ENCODE results near the gene FOXO3. TPM values are rescaled to one million over a fixed set of nuclear protein-coding genes. Genes with fewer than 3 reads are reported as not detected.

Gene FOXO3
- total RNA-seq, 2 experiments from 2014 or later, result 7.5 to 9.0 TPM

DNA sequence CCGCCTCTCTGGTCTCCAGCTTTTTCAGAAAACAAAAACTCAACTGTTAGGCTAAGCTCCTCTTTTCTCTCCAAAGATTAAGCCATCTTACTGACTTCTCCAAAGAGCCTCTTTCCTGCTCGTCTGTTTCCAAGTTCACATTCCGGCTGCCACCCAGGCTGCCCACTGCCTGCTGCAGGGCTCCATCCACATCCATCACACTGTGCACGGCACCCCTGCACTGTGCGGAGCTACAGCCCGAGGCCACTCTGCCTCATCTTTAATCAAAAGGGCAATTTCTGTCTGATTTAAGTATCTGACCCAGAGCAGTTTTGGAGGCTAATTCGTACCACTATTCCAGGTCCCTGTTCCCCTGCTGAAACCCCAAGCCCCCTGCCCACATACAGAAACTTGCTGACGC, 145.9 kb downstream of the FOXO3 start:
- H3K9me3 Mint-ChIP-seq, result peaks cover 10% of the 10 kb centered on the region
- intact Hi-C loops (cut with micrococcal nuclease), result no loop called here
- TF ChIP-seq, protein P1, sequence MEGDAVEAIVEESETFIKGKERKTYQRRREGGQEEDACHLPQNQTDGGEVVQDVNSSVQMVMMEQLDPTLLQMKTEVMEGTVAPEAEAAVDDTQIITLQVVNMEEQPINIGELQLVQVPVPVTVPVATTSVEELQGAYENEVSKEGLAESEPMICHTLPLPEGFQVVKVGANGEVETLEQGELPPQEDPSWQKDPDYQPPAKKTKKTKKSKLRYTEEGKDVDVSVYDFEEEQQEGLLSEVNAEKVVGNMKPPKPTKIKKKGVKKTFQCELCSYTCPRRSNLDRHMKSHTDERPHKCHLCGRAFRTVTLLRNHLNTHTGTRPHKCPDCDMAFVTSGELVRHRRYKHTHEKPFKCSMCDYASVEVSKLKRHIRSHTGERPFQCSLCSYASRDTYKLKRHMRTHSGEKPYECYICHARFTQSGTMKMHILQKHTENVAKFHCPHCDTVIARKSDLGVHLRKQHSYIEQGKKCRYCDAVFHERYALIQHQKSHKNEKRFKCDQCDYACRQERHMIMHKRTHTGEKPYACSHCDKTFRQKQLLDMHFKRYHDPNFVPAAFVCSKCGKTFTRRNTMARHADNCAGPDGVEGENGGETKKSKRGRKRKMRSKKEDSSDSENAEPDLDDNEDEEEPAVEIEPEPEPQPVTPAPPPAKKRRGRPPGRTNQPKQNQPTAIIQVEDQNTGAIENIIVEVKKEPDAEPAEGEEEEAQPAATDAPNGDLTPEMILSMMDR (IDR thresholded peaks at IDR 0.05), result no peak
- no peak overlapping the region for H3K4me3 Mint-ChIP-seq
- peaks cover 2% of the 10 kb centered on the region for H3K4me1 Mint-ChIP-seq (ENCODE audit: low read depth)
- ChIA-PET POLR2A (no interaction called here), CTCF (interaction anchor here (1.9 kb wide), 1 partner anchor 8 kb away, joined by 5 read pairs; no protein-coding TSS in a partner anchor)
- H3K36me3 Mint-ChIP-seq (ENCODE audit: low read depth), result no peaks in the 10 kb centered on the region
- DNase-seq, result no peak
- no peaks in the 10 kb centered on the region for H3K27me3 Mint-ChIP-seq
- H3K27ac Mint-ChIP-seq, result no peak overlapping the region
- no peak for ATAC-seq

DNA sequence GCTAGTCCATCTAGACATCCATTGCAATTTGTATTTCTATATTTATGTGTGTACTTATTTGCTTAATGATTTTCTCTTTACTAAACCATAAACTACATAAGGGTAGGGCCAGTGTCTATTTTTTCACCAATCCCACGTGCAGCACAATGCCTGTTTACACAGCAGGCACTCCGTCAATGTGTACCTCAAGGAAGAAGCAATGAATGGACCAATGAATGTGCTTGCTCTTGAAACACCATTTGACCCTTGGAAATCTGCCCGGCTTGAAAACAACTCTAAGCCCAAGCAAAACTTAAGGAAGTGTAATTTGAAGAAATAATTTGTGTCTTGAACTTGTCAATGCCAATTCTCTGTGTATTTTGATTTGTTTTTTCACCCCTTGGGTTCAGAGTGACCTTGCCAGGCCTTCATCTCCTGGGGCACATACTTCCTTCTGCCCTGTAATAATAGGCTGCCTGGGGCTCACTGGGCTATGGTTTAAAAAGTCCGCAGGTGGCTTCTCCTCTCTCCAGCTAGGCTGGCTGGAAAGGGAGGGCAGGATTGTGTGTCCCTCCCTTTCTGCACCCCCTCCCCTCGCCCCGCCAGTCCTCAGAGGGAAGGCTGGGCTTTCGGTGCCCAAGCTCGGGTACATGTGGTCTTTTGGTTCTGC, 146.7 kb downstream of the FOXO3 start:
- ChIA-PET CTCF (no interaction called here), POLR2A (no interaction called here)
- peaks cover 4% of the 10 kb centered on the region for H3K9me3 Mint-ChIP-seq
- no peak for DNase-seq
- H3K36me3 Mint-ChIP-seq (ENCODE audit: low read depth), result no peaks in the 10 kb centered on the region
- no peak overlapping the region for H3K27ac Mint-ChIP-seq
- intact Hi-C loops (cut with micrococcal nuclease), result no loop called here
- H3K4me3 Mint-ChIP-seq, result no peak overlapping the region
- no peak for ATAC-seq
- no peaks in the 10 kb centered on the region for H3K27me3 Mint-ChIP-seq
- TF ChIP-seq, protein P1 (IDR thresholded peaks at IDR 0.05), result no peak
- H3K4me1 Mint-ChIP-seq (ENCODE audit: low read depth), result peaks cover 2% of the 10 kb centered on the region

DNA sequence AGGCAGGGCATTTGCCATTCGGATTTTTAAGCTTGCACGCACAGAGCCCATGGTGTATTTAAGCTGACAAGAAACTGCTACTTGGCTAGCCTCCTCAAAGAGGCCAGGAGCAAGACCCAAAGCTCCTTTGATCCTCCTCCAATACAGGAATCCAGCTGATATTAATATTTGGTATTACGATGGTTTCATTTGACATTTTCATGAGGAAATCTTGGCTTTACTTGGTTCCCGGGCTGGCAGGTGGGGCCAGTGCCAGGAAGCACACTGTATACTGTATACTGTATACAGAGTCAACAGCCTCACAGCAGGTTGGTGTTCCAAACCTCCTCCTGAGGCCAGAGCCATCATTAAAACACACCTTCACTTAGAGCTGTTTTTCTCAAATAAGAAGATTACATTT, 149.3 kb downstream of the FOXO3 start:
- ChIA-PET POLR2A (no interaction called here), CTCF (no interaction called here)
- Mint-ChIP-seq H3K9me3 (no peaks in the 10 kb centered on the region), H3K4me3 (no peak overlapping the region), H3K36me3 (ENCODE audit: low read depth) (no peaks in the 10 kb centered on the region), H3K4me1 (ENCODE audit: low read depth) (peaks cover 6% of the 10 kb centered on the region), H3K27me3 (no peaks in the 10 kb centered on the region), H3K27ac (no peak overlapping the region)
- intact Hi-C loops (cut with micrococcal nuclease), result no loop called here
- TF ChIP-seq, protein P1 (IDR thresholded peaks at IDR 0.05), result no peak
- ATAC-seq (no peak), DNase-seq (no peak)

DNA sequence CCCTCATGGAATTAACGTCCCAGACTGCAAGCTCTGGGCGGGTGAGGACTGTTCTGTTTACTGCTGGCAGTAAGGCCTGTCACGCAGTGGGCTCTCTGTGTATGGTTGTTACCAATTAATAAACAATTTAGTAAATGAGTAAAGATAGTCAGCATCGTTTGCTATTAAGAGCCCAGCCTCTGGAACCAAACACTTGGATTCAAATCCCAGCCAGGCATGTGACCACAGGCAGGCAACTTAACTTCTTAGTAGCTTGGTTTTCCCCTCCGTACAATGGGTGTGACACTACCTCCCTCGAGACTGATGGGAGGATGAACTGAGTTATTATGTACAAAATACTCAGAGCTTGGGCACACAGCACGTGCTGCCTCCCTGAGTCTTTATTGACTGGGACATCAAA, 149.8 kb downstream of the FOXO3 start:
- CTCF ChIA-PET, result no interaction called here
- POLR2A ChIA-PET, result no interaction called here
- H3K36me3 Mint-ChIP-seq (ENCODE audit: low read depth), result no peaks in the 10 kb centered on the region
- intact Hi-C loops (cut with micrococcal nuclease), result no loop called here
- no peaks in the 10 kb centered on the region for H3K27me3 Mint-ChIP-seq
- no peak overlapping the region for H3K27ac Mint-ChIP-seq
- TF ChIP-seq, protein P1 (IDR thresholded peaks at IDR 0.05), result no peak
- no peaks in the 10 kb centered on the region for H3K9me3 Mint-ChIP-seq
- peaks cover 6% of the 10 kb centered on the region for H3K4me1 Mint-ChIP-seq (ENCODE audit: low read depth)
- ATAC-seq, result no peak
- no peak for DNase-seq
- H3K4me3 Mint-ChIP-seq, result no peak overlapping the region

DNA sequence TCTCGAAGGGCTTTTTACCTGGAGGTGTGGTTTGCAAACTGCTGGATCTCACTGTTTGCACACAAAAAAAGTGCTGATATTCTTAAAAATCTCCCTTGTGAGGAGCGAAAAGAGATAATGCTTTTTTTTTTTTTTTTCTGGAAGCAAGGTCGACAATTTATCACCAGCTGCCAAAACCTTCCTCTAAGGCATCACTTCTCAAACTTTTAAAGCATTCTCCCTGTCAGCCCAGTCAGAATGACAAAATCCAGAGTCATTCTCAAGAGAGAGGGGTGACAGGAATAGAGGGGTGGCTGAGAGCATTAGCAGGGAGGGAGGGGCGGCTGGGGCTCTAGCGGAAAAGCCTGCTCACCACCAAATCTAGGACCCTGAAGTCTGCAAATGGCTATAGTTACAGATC, 150.4 kb downstream of the FOXO3 start:
- ChIA-PET POLR2A (no interaction called here), CTCF (no interaction called here)
- DNase-seq (no peak), ATAC-seq (no peak)
- intact Hi-C loops (cut with micrococcal nuclease), result no loop called here
- no peaks in the 10 kb centered on the region for H3K36me3 Mint-ChIP-seq (ENCODE audit: low read depth)
- H3K27me3 Mint-ChIP-seq, result no peaks in the 10 kb centered on the region
- H3K9me3 Mint-ChIP-seq, result no peaks in the 10 kb centered on the region
- TF ChIP-seq, protein P1 (IDR thresholded peaks at IDR 0.05), result no peak
- peaks cover 6% of the 10 kb centered on the region for H3K4me1 Mint-ChIP-seq (ENCODE audit: low read depth)
- no peak overlapping the region for H3K4me3 Mint-ChIP-seq
- H3K27ac Mint-ChIP-seq, result no peak overlapping the region

All from activated CD8-positive, alpha-beta T cell treated with anti-CD3 and anti-CD28 coated beads for 36 hours (primary cell).